ENCODE measurements around the gene UBE2L3. TPM values are rescaled to one million over a fixed set of nuclear protein-coding genes. Genes with fewer than 3 reads are reported as not detected.

The UBE2L3 gene
- total and polyA plus RNA-seq, 2 of the 13 experiments (the other 11 are each of a cell fraction or from before 2014, with no cell fraction given) = 30.2 to 58.1 TPM

- 0% methylated on average over 9 of the region's 9 CpGs for WGBS (ENCODE audit: low lambda C conversion rate)
- 0 out of 2 replicates have a peak, but pooled peaks have one; percentile 3 for TF ChIP-seq BATF2 (CRISPR knock-in tag; IDR thresholded peaks at IDR 0.05)
- TF ChIP-seq ZNF746 (CRISPR knock-in tag; IDR thresholded peaks at IDR 0.05) = 0 out of 2 replicates have a peak, but pooled peaks have one; percentile 37
- no peak for TF ChIP-seq BRCA1 (CRISPR knock-in tag; IDR thresholded peaks at IDR 0.05)
- TF ChIP-seq YY1 (IDR thresholded peaks at IDR 0.05; ENCODE audit: insufficient read depth, insufficient replicate concordance, low read depth, low read length) = peak; percentile 37
- TF ChIP-seq ZBTB37 (CRISPR knock-in tag; IDR thresholded peaks at IDR 0.05) = 0 out of 2 replicates have a peak, but pooled peaks have one; percentile 28
- TF ChIP-seq MYC (CRISPR knock-in tag; IDR thresholded peaks at IDR 0.05; ENCODE audit: borderline replicate concordance) = no peak
- TF ChIP-seq ZNF160 (CRISPR knock-in tag; IDR thresholded peaks at IDR 0.05) = 0 out of 2 replicates have a peak, but pooled peaks have one; percentile 29
- TF ChIP-seq ZNF713 (CRISPR knock-in tag; IDR thresholded peaks at IDR 0.05) = no peak
- TF ChIP-seq ZNF670 (CRISPR knock-in tag; IDR thresholded peaks at IDR 0.05; ENCODE audit: borderline replicate concordance) = peak; percentile 64; the same call in 1 of the 2 replicates
- TF ChIP-seq REL (CRISPR knock-in tag; conservative IDR thresholded peaks at IDR 0.05) = no peak
- TF ChIP-seq ZNF333 (CRISPR knock-in tag; IDR thresholded peaks at IDR 0.05; ENCODE audit: borderline replicate concordance) = 0 out of 2 replicates have a peak, but pooled peaks have one; percentile 22
- peak; percentile 76; the same call in 1 of the 2 replicates for TF ChIP-seq ZNF775 (CRISPR knock-in tag; IDR thresholded peaks at IDR 0.05; ENCODE audit: borderline replicate concordance)
- TF ChIP-seq PHF21A (CRISPR knock-in tag; IDR thresholded peaks at IDR 0.05) = peak; percentile 47; the same call in 1 of the 2 replicates
- TF ChIP-seq SIN3B (IDR thresholded peaks at IDR 0.05; ENCODE audit: low read length) = 0 out of 2 replicates have a peak, but pooled peaks have one; percentile 36
- TF ChIP-seq ZBTB10 (CRISPR knock-in tag; IDR thresholded peaks at IDR 0.05; ENCODE audit: borderline replicate concordance) = no peak
- TF ChIP-seq GATAD1 (CRISPR knock-in tag; IDR thresholded peaks at IDR 0.05) = peak; percentile 9; the same call in 1 of the 2 replicates
- TF ChIP-seq STAG1 (CRISPR knock-in tag; IDR thresholded peaks at IDR 0.05) = peak; percentile 71
- 0 out of 2 replicates have a peak, but pooled peaks have one; percentile 11 for TF ChIP-seq GATAD2A (CRISPR knock-in tag; IDR thresholded peaks at IDR 0.05)
- TF ChIP-seq HBP1 (CRISPR knock-in tag; IDR thresholded peaks at IDR 0.05; ENCODE audit: low read depth) = peak; percentile 40; the same call in 1 of the 2 replicates
These were observed 73.9 kb downstream of the UBE2L3 start for GRCh38 chr22:21641417-21641788.

More at GRCh38 chr22:21641417-21641788, 73.9 kb downstream of the UBE2L3 start:
- POLR2A ChIA-PET = interaction anchor here (0.6 to 3.3 kb wide), 11 partner anchors 9 to 684 kb away, joined by 3 to 58 read pairs (median 5); partner anchors contain the start of genes CCDC116, PPIL2 and YDJC
- intact Hi-C loops (cut with micrococcal nuclease; ENCODE audit: unreplicated experiment) = loop anchor here (5.0 kb wide), 1 partner anchor 49 kb away; no protein-coding TSS in a partner anchor
- FAIRE-seq (peak; percentile 79), DNase-seq (ENCODE audit: low spot score) (peak; percentile 59), ATAC-seq (peak; percentile 29)
- Histone ChIP-seq H3K27ac (ENCODE audit: extremely low read length, insufficient read depth, low read length) (peak overlapping the region; percentile 86), H3K79me2 (ENCODE audit: insufficient read depth, low read length) (peaks cover 10% of the 10 kb centered on the region), H3K27me3 (ENCODE audit: control insufficient read depth in 1 of 2, insufficient read depth in 2 of 2, low read length in 2 of 2) (no peaks in the 10 kb centered on the region; a peak in 2 of 5 replicates), H3K4me1 (ENCODE audit: insufficient read depth, low read length) (peaks cover 61% of the 10 kb centered on the region), H3K36me3 (replicated peaks in 1 of 2; ENCODE audit: control insufficient read depth in 1 of 2, insufficient read depth in 2 of 2, low read length in 2 of 2) (peaks cover 0 to 12% of the 10 kb centered on the region in 2 experiments; a peak in 2 of 5 replicates), H3K4me2 (ENCODE audit: low read depth, low read length) (peak overlapping the region; percentile 96), H3K9ac (ENCODE audit: insufficient read depth, low read depth, low read length) (peak overlapping the region; percentile 85), H4K20me1 (ENCODE audit: insufficient read depth, low read length) (no peaks in the 10 kb centered on the region), H3K4me3 (replicated peaks in 1 of 3; ENCODE audit: insufficient read depth in 1 of 3, low read depth in 2 of 3, low read length in 3 of 3) (peak overlapping the region; percentile 40 to 85 (median 59); a peak in 5 of 6 replicates), H2AFZ (ENCODE audit: low read length) (no peak overlapping the region), H3K9me3 (ENCODE audit: low read length) (no peaks in the 10 kb centered on the region)
- TSS peak; percentile 98 for BruUV-seq (replicated peaks)
- in situ Hi-C loops (cut with HindIII; ENCODE audit: extremely low pct_ligation_motif_present, low pct_unique_long_range_greater_than_20kb) = no loop called here
- CTCF ChIA-PET (ENCODE audit: low intra/inter-chr PET ratio, low total read pairs) = interaction anchor here (1.6 to 3.0 kb wide), 3 partner anchors 12 to 47 kb away, joined by 3 to 16 read pairs (median 11); partner anchors contain the start of gene YDJC
